HG03135 (cell line): ENCODE measurements around the gene TRIO.

Source experiments
- ATAC-seq: cut with Tn5 transposase; IDR thresholded peaks from one replicate; pipeline ENCODE4 v1.9.1; 2021; ENCODE audit warnings: mild to moderate bottlenecking, moderate library complexity; ENCODE audit not compliant: unreplicated experiment

The TRIO gene

GRCh38 chr5:14343376-14343775, 200.2 kb downstream of the TRIO start:
- no peak for ATAC-seq

DNA sequence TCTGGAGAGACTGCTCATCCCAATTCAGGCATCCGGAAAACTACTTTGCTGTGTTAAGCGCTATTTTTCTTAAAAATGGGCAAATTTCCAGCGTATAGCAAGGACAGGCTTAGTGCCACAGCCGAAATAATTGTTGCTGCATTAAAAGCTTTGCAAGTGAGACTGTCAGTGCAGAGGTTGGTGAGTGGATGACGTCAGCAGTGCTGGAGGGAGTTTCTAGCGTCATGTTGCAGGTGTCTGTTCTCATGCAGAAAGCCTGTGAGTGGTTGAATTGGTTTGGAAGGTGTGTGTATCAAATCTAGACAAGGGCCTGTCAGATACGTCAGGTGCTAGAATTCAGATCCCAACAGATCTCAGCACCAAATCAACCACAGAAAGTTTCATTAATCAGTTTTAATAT, 204.4 kb downstream of the TRIO start:
- no peak for ATAC-seq

- ATAC-seq: no peak
Measured at GRCh38 chr5:14348142-14348541, 205.0 kb downstream of the TRIO start.

GRCh38 chr5:14349029-14349428, 205.9 kb downstream of the TRIO start:
- ATAC-seq: no peak

DNA sequence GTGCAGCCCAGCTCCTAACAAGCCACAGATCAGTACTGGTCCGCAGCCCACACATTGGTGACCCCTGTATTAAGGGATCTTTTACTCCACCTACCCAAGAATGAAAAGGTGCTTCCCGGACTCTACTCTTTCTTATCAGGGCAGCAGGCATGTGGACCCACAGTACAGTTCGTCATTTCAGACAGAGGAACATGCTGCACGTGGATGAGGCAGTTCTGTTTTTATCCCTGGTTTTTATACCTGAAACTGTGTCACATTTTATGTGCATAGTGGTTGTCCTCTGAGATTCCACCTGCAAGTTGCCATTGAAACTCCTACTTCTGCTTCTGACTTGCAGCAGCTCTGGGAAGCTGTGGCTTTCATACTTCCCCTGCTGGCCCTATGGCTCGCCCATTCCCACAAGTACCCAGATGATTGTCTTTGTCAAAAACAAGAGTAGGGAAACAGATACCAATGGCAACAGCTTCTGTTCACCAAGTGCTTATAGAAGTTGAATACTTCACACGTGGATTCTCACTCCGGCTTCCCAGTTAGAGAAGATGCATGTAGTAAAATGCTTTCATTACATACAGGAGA, 208.0 kb downstream of the TRIO start:
- no peak for ATAC-seq

DNA sequence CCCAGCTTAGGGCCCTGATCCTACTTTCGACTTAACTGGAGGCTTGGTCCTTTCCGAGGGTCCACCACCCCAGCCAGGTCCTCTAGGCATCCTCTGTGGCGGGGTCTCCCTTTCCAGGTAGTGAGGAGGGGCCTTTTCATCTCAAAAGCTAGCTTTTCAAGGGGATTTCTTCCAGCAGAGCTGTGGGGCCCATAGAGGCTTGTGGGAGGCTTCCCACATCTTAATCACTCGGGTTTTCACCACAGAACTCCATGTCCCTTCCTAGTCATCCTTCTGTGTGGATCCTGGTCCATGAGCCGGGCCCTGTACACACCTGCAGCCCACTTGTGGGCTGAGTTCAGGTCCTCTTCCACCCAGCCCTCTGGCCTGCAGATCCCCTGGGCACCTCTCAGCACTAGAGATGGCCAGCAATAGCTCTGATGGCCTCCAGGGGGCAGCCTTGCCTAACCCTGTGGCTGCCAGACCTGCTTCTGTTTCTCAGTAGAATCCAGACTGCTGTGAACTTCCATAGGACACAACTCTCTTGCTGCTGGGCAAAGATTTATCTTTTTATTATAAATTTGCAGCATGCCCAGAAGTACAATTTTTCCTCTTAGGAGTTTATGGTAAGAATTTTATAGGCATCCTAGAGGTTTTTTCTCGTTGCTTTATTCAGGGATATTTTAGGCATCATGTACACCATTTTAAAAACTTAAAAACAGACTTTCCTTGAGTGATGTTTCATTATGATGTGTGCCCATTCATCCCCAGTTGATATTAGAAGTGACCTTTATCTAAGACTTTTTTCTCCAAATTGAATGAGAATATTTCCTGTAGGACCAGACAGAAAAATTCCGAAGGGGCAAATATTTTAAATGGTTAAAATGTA, 208.9 kb downstream of the TRIO start:
- peak; percentile 94 for ATAC-seq

DNA sequence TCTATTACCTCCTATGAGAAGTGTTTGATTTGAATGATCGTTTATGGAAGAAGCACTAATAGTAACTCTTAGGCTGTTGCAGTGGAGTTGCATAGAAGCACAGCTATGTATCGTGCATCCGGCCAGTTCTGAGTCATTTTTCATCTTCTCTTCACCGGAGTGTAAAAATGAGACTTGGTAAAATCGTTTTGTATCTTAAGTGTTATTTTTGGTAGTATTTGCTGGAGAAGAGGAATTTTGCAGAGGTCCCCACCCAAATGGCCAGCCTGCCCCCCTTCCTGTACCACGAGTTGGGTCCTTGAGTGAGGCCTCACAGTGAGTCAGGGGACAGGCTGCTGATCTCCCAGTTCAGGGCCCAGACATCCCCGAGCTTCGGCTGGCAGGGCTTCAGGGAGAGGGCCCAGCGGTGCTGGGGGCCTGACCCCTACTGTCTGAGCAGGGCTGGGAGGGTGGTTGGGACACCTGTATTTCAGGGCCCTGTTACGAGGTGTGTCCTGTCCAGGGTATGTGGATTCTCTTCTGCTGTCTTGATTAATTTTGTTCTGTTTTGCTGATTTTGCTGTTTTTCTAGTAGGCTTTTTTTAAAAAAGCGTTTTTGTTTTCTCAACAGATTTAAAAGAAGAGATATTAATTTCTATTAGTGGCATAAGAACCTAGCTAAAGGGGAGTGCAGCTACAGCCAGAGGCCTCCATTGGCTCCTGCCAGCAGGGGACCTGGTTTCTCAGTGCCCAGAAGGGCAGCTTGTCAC, 210.8 kb downstream of the TRIO start:
- ATAC-seq: no peak

GRCh38 chr5:14355391-14355790, 212.2 kb downstream of the TRIO start:
- ATAC-seq: no peak

DNA sequence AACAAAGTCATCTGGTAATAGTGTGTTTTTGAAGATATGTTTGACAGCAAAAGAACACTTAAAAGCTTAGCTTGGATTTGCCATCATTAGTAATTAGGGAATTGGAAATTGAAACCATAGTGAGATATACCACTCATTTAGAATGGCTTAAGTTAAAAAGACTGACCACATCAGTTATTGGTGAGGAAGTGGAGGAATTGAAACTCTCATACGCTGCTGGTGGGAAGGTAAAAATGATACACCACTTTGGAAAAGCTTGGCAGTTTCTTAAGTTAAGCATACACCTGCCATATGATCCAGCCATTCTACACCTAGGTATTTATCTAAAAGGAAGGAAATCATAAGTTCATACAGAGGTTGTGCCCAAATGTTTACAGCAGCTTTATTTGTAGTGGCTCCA, 213.2 kb downstream of the TRIO start:
- no peak for ATAC-seq

DNA sequence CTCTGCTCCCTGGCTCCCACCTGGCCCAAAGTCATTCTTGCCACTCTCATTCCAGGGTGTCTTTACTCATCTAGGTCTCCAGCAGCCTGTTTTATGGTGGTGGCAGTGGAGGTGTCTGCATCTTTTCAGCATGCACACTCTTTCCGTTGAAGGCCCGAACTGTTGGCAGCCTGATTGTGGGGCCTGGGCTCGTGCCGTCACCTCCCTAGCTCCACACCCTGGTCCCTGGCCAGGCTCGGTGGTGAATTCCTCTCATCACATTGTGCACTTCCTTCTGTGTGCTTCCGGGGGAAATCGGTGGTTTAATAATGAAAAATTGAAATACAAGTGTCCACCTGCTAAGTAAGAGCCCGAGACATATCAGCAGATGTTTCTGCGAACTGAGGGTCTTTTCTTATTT, 214.3 kb downstream of the TRIO start:
- no peak for ATAC-seq

DNA sequence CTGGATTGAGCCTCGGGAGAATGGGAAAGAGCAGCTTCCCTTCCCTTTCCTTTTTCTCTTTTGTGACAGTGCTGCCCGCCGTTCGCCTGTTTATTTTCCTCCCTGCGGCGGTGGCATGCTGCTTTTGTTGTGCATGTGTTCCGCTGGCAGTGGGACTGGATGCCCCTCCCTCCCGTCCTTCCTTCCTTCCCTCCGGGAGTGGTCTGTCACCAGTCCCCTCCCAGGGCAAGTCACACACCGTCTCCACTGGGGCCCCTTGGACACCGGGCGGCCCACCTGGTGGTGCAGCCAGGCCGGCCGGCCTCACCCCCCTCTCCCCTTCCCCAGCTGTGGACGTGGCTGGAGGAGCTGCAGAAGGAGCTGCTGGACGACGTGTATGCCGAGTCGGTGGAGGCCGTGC, 214.7 kb downstream of the TRIO start:
- ATAC-seq: no peak

DNA sequence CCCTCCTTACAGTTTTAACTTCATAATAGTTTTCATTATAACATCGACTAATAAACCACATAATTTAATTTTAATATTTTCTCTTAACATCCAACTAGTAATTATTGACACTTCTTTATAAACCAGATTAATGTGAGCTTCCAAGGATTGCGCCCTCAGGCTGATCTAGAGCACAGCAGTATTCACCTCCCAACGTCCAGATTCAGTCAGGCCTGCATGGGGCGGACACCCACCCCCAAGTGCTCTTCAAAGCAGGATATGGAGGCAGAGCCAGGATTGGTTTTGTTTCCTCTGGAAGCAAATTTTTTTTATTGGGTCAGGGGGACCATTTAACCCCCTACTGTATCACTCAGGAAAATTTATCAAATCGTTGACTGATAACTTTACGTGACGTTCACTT, 215.4 kb downstream of the TRIO start:
- ATAC-seq: no peak

GRCh38 chr5:14359069-14360043, 216.2 kb downstream of the TRIO start:
- ATAC-seq: no peak

- no peak for ATAC-seq
Measured at GRCh38 chr5:14362491-14362890, 219.3 kb downstream of the TRIO start.

DNA sequence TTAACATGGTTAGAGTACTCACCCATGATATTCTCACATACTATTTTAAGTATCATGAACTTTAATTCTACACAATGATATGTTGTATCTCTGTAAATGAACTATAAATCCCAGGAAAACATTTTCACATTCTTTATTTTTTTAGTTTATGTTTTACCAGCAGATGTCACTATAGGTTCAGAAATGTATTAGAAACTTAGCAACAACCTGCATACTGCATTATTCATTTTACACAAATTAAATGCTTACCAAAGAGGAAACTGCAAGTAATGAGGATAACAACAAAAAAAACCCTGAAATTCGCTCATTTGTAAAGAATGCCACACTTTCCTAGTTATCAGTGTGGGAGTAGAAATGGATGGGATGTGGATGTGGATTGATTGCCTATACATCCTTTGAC, 221.0 kb downstream of the TRIO start:
- no peak for ATAC-seq

GRCh38 chr5:14364576-14365472, 221.7 kb downstream of the TRIO start:
- no peak for ATAC-seq

- ATAC-seq: no peak
Measured at GRCh38 chr5:14365831-14366430, 222.8 kb downstream of the TRIO start.

DNA sequence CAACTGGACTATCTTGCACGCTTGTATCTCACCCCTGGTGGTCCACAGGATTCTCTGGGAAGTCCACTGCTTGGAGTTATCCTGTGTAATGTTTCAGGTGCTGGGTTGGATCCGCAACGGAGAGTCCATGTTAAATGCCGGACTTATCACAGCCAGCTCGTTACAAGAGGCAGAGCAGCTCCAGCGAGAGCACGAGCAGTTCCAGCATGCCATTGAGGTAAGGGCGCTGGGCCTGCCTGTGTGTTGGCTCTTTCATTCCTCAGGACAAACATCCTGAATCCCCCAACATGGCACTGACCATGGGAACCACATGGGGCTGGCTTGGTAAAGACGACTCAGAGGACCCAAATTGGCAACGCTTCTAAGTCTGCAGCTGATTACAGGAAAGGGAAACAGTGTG, 223.6 kb downstream of the TRIO start:
- no peak for ATAC-seq

- ATAC-seq: no peak
Measured at GRCh38 chr5:14367364-14367763, 224.2 kb downstream of the TRIO start.
